ENCODE measurements around the gene CNTRL. TPM values are rescaled to one million over a fixed set of nuclear protein-coding genes. Genes with fewer than 3 reads are reported as not detected.

CNTRL gene
- total RNA-seq, 1 donor from 2014 or later: 27.6 TPM

DNA sequence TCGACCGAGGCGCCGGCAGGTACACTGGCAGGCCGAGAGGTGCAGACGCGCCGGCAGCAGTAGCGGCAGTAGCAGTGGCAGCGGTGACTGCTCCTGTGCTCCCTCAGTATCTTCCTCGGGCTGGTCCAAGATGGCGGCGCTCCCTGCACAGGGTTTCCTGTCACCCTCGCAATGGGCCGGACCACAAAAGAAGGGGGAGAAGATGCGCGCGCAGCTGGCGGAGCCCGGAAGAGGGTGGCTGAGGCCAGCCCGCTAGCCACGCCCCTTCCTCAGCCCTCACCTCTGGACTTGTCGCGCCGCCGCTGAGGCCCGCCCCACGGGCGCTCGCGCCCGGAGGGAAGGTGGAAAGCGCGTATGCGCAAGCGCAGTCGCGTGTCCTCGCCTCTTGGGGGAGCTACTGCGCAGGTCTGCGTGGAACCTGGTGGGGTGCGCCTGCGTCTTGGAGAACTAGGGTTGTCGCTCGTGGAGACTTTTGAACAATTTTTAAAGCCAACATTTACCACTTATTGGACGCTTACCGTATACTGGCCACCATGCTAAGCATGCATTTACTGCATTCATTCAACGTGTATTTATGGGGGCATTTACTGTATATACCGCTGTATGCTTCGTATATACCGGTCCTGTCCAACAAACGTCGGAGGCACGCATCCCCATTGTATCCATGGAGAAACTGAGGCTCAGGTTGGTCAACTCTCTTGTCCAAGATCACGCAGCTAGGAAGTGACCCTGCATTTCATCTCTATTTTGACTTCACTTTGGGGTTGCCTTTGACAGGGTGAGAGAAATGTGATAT, 127.2 kb downstream of the CNTRL start, which contains the start of gene RAB14:
RAB14 (minus strand) TSS at position 132 of the 796 bp plus-strand sequence. CDS start 8,457 bp downstream, outside the sequence.
- no peaks in the 10 kb centered on the region for H3K9me3 Mint-ChIP-seq
- no peaks in the 10 kb centered on the region for H3K27me3 Mint-ChIP-seq (ENCODE audit: low read depth)
- peak; percentile 100 for DNase-seq (ENCODE audit: low read depth, low spot score)
- TF ChIP-seq, protein P1, sequence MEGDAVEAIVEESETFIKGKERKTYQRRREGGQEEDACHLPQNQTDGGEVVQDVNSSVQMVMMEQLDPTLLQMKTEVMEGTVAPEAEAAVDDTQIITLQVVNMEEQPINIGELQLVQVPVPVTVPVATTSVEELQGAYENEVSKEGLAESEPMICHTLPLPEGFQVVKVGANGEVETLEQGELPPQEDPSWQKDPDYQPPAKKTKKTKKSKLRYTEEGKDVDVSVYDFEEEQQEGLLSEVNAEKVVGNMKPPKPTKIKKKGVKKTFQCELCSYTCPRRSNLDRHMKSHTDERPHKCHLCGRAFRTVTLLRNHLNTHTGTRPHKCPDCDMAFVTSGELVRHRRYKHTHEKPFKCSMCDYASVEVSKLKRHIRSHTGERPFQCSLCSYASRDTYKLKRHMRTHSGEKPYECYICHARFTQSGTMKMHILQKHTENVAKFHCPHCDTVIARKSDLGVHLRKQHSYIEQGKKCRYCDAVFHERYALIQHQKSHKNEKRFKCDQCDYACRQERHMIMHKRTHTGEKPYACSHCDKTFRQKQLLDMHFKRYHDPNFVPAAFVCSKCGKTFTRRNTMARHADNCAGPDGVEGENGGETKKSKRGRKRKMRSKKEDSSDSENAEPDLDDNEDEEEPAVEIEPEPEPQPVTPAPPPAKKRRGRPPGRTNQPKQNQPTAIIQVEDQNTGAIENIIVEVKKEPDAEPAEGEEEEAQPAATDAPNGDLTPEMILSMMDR (conservative IDR thresholded peaks at IDR 0.05): peak; percentile 70
- H3K4me1 Mint-ChIP-seq: peaks cover 42% of the 10 kb centered on the region
- peak within 1 kb of the TSS; percentile 97 for H3K4me3 Mint-ChIP-seq
- no peaks in the 10 kb centered on the region for H3K36me3 Mint-ChIP-seq (ENCODE audit: low read depth)
- H3K27ac Mint-ChIP-seq (ENCODE audit: unreplicated experiment): peak within 1 kb of the TSS; percentile 73

DNA sequence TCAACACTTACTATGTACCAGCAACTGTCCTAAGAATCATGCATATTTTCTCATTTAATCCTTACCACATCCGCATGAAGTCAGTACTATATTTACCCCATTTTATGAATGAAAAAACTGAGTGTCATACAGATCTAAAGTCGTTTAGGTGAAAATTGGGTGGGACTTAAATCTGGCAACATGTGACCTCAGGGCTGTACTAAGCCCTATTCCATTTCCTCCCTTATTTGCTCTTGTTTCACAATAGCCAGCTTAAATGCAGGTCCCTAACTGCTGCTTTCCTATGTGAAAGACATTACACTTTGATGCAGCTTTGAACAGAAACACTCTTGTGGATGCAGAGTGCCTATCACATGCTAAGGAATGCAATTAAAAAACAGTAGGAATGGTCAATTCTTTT, 129.4 kb downstream of the CNTRL start:
- TF ChIP-seq, protein P1 (conservative IDR thresholded peaks at IDR 0.05): no peak
- Mint-ChIP-seq H3K4me3 (peak overlapping the region; percentile 17), H3K27me3 (ENCODE audit: low read depth) (no peaks in the 10 kb centered on the region), H3K36me3 (ENCODE audit: low read depth) (no peaks in the 10 kb centered on the region), H3K27ac (ENCODE audit: unreplicated experiment) (no peak overlapping the region), H3K4me1 (peaks cover 25% of the 10 kb centered on the region), H3K9me3 (no peaks in the 10 kb centered on the region)
- DNase-seq (ENCODE audit: low read depth, low spot score): no peak

DNA sequence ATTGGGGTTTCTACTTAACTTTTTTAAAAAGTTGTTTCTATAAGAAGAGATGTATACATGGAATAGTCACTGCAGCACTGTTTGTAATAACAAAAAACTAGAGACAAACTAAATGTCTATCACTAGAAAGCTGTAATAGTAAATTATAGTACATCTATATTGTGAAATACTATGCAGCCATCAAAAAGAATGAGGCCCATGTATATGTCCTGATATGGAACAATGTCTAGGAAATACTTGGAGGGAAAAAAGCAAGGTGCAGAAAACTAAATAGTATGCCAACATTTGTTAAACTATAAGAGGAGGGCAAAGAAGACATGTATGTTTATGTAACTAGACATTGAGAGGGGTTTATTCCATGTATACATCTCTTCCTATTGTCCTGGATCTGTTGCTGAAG, 129.9 kb downstream of the CNTRL start:
- H3K27me3 Mint-ChIP-seq (ENCODE audit: low read depth): no peaks in the 10 kb centered on the region
- H3K36me3 Mint-ChIP-seq (ENCODE audit: low read depth): no peaks in the 10 kb centered on the region
- peaks cover 20% of the 10 kb centered on the region for H3K4me1 Mint-ChIP-seq
- H3K27ac Mint-ChIP-seq (ENCODE audit: unreplicated experiment): no peak overlapping the region
- no peak overlapping the region for H3K4me3 Mint-ChIP-seq
- H3K9me3 Mint-ChIP-seq: no peaks in the 10 kb centered on the region
- TF ChIP-seq, protein P1 (conservative IDR thresholded peaks at IDR 0.05): no peak
- DNase-seq (ENCODE audit: low read depth, low spot score): no peak

DNA sequence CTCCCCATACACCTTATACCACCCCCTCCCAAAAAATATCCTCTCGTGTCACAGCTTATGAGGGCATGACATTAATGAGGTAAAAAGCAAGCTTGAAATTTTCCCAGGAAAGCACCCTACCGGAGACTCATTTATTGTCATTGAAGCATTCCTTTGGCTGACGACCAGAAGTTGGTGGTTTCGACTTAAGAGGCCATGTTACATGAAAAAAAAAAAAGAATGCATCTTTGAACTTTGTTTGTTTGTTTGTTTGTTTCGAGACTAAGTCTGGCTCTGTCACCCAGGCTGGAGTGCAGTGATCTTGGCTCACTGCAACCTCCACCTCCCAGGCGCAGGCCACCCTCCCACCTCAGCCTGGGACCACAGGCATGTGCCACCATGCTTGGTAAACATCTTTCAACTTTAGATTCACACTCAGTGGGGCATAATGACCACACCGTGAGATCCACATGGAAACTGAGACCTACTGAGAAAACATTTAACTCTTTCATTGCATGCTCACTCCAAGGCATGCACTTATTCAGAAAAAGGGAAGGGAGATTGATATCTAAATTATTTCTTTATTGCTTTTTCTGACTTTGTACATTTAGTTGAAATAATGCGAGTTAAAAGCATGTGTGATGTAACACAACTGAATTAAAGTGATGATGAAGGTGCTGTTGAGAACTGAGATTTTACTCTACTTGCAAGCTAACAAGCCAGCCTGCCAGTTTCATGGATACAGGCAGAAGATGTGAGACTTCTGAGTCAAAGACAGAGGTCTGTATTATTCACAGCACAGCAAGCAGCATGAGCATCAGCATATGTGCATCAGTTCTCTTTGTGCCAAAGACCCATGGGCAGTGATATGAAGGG, 132.0 kb downstream of the CNTRL start:
- H3K4me3 Mint-ChIP-seq: no peak overlapping the region
- TF ChIP-seq, protein P1 (conservative IDR thresholded peaks at IDR 0.05): no peak
- no peaks in the 10 kb centered on the region for H3K9me3 Mint-ChIP-seq
- H3K27ac Mint-ChIP-seq (ENCODE audit: unreplicated experiment): no peak overlapping the region
- H3K36me3 Mint-ChIP-seq (ENCODE audit: low read depth): no peaks in the 10 kb centered on the region
- H3K4me1 Mint-ChIP-seq: peaks cover 8% of the 10 kb centered on the region
- DNase-seq (ENCODE audit: low read depth, low spot score): no peak
- no peaks in the 10 kb centered on the region for H3K27me3 Mint-ChIP-seq (ENCODE audit: low read depth)

DNA sequence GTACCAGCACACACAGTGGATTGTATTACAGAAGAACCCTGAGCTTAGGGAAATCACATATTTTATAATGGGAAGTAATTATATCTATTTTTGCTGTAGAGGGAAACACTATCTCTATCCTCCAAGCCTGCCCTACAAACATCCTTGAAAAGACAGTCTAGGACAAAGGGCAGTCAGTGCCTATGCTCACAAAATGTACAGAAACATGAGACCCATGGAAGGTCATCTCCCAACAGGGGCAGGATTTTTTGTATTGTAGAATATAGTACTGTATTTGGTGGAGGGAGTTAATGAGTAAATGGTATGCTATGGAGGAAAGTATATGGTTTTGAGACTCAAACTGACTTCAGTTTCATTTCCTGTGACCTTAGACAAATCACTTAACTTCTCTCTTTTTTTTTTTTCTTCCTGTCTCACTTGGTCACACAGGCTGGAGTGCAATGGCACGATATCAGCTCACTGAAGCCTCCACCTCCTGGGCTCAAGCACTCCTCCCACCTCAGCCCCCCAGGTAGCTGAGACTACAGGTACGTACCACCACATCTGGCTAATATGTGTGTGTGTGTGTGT, 132.7 kb downstream of the CNTRL start:
- H3K9me3 Mint-ChIP-seq: no peaks in the 10 kb centered on the region
- H3K4me3 Mint-ChIP-seq: no peak overlapping the region
- TF ChIP-seq, protein P1 (conservative IDR thresholded peaks at IDR 0.05): no peak
- H3K27me3 Mint-ChIP-seq (ENCODE audit: low read depth): no peaks in the 10 kb centered on the region
- peaks cover under 1% of the 10 kb centered on the region for H3K4me1 Mint-ChIP-seq
- DNase-seq (ENCODE audit: low read depth, low spot score): no peak
- H3K27ac Mint-ChIP-seq (ENCODE audit: unreplicated experiment): no peak overlapping the region
- no peaks in the 10 kb centered on the region for H3K36me3 Mint-ChIP-seq (ENCODE audit: low read depth)
